Skeletal muscle tissue (tissue), 4 donors: Measurements from ENCODE around the gene PHF21B. TPM values are rescaled to one million over a fixed set of nuclear protein-coding genes. Genes with fewer than 3 reads are reported as not detected.

Experiments used
- H3K27ac ChIP-seq: one replicate; pipeline ENCODE4 v1.7.0; 2013; ENCODE audit warnings: mild to moderate bottlenecking, low read depth, low read length, inconsistent platforms
- H3K27me3 ChIP-seq, 3 donors: one replicate each; pipeline ENCODE4 v1.7.0; 2013; ENCODE audit warnings: low read length in 3 of 3; ENCODE audit not compliant: control insufficient read depth in 3 of 3, insufficient read depth in 3 of 3
- H3K36me3 ChIP-seq, 3 donors: one replicate each; pipeline ENCODE4 v1.7.0; 2013; ENCODE audit warnings: low read length in 3 of 3; ENCODE audit not compliant: control insufficient read depth in 3 of 3, insufficient read depth in 3 of 3
- H3K4me1 ChIP-seq, 3 donors: one replicate each; pipeline ENCODE4 v1.7.0; 2013; ENCODE audit warnings: low read length in 3 of 3, mild to moderate bottlenecking in 3 of 3; ENCODE audit not compliant: control insufficient read depth in 3 of 3, insufficient read depth in 3 of 3
- H3K4me3 ChIP-seq, 3 donors: one replicate each; pipeline ENCODE4 v1.7.0; 2013; ENCODE audit warnings: low read length in 3 of 3
- H3K9ac ChIP-seq, 3 donors: one replicate each; pipeline ENCODE4 v1.7.0; 2013; ENCODE audit warnings: low read length in 3 of 3, mild to moderate bottlenecking in 3 of 3, moderate library complexity in 2 of 3, low read depth in 1 of 3
- H3K9me3 ChIP-seq, 3 donors: one replicate each; pipeline ENCODE4 v1.7.0; 2013; ENCODE audit warnings: low read length in 3 of 3; ENCODE audit not compliant: control insufficient read depth in 3 of 3
- total RNA-seq: library from RNA; depleted of rRNA; stranded (reverse); fragments of >200 nt; gene quantifications from one replicate; pipeline ENCODE4 v1.2.3, GENCODE V29; 2014
- donor health status: Osteomylitis.

PHF21B gene
- total RNA-seq, 1 donor from 2014 or later = 1.0 TPM

- Histone ChIP-seq H3K27ac (no peak overlapping the region), H3K9ac (no peak overlapping the region)
Observed at GRCh38 chr22:44932493-44932892, 77.3 kb downstream of the PHF21B start.

GRCh38 chr22:44931766-44932165 is 78.0 kb downstream of the PHF21B start:
- peaks cover 0 to 2% (median 0%) of the 10 kb centered on the region in 3 donors for H3K4me1 ChIP-seq
- H3K27me3 ChIP-seq = peaks cover 14 to 27% (median 16%) of the 10 kb centered on the region in 3 donors
- peak overlapping the region in 1 of 3 donors; percentile 25 for H3K9ac ChIP-seq
- H3K4me3 ChIP-seq = no peak overlapping the region
- H3K27ac ChIP-seq = no peak overlapping the region
- no peaks in the 10 kb centered on the region for H3K9me3 ChIP-seq
- H3K36me3 ChIP-seq = no peaks in the 10 kb centered on the region

More at GRCh38 chr22:44932493-44932892, 77.3 kb downstream of the PHF21B start:
- Histone ChIP-seq H3K27me3 (peaks cover 14 to 27% (median 20%) of the 10 kb centered on the region in 3 donors), H3K36me3 (no peaks in the 10 kb centered on the region), H3K9me3 (no peaks in the 10 kb centered on the region), H3K4me3 (no peak overlapping the region), H3K4me1 (peaks cover 0 to 2% (median 0%) of the 10 kb centered on the region in 3 donors)

GRCh38 chr22:44931077-44931540 is 78.7 kb downstream of the PHF21B start:
- H3K4me1 ChIP-seq = peaks cover 0 to 2% (median 0%) of the 10 kb centered on the region in 3 donors
- peak overlapping the region in 1 of 3 donors; percentile 35 for H3K4me3 ChIP-seq
- peaks cover 14 to 29% (median 16%) of the 10 kb centered on the region in 3 donors for H3K27me3 ChIP-seq
- no peaks in the 10 kb centered on the region for H3K9me3 ChIP-seq
- H3K9ac ChIP-seq = peak overlapping the region in 1 of 3 donors; percentile 25
- H3K27ac ChIP-seq = no peak overlapping the region
- H3K36me3 ChIP-seq = no peaks in the 10 kb centered on the region

- no peaks in the 10 kb centered on the region for H3K36me3 ChIP-seq
- H3K27me3 ChIP-seq = peaks cover 14 to 25% (median 16%) of the 10 kb centered on the region in 3 donors
- no peak overlapping the region for H3K9ac ChIP-seq
- no peak overlapping the region for H3K4me3 ChIP-seq
- H3K9me3 ChIP-seq = no peaks in the 10 kb centered on the region
- no peak overlapping the region for H3K27ac ChIP-seq
- H3K4me1 ChIP-seq = peaks cover 0 to 2% (median 0%) of the 10 kb centered on the region in 3 donors
Observed at GRCh38 chr22:44930711-44931035, 79.1 kb downstream of the PHF21B start.

GRCh38 chr22:44930016-44930710 is 79.6 kb downstream of the PHF21B start:
- Histone ChIP-seq H3K9me3 (no peaks in the 10 kb centered on the region), H3K36me3 (no peaks in the 10 kb centered on the region), H3K4me3 (no peak overlapping the region), H3K27ac (no peak overlapping the region), H3K9ac (no peak overlapping the region), H3K4me1 (peaks cover 0 to 2% (median 0%) of the 10 kb centered on the region in 3 donors), H3K27me3 (peaks cover 14 to 23% (median 16%) of the 10 kb centered on the region in 3 donors)

GRCh38 chr22:44929359-44930015 is 80.3 kb downstream of the PHF21B start:
- Histone ChIP-seq H3K9ac (no peak overlapping the region), H3K4me3 (no peak overlapping the region), H3K27me3 (peaks cover 9 to 20% (median 16%) of the 10 kb centered on the region in 3 donors), H3K27ac (no peak overlapping the region), H3K4me1 (peaks cover 0 to 2% (median 0%) of the 10 kb centered on the region in 3 donors), H3K36me3 (no peaks in the 10 kb centered on the region), H3K9me3 (peaks cover 0 to 4% (median 0%) of the 10 kb centered on the region in 3 donors)

GRCh38 chr22:44928711-44929358 is 81.0 kb downstream of the PHF21B start:
- H3K27me3 ChIP-seq = peaks cover 9 to 14% (median 11%) of the 10 kb centered on the region in 3 donors
- H3K9ac ChIP-seq = no peak overlapping the region
- peaks cover 0 to 2% (median 0%) of the 10 kb centered on the region in 3 donors for H3K4me1 ChIP-seq
- no peaks in the 10 kb centered on the region for H3K36me3 ChIP-seq
- H3K9me3 ChIP-seq = peaks cover 0 to 4% (median 2%) of the 10 kb centered on the region in 3 donors
- H3K4me3 ChIP-seq = no peak overlapping the region
- H3K27ac ChIP-seq = no peak overlapping the region

- Histone ChIP-seq H3K9ac (no peak overlapping the region), H3K4me3 (no peak overlapping the region), H3K27ac (no peak overlapping the region), H3K27me3 (peaks cover 8 to 14% (median 9%) of the 10 kb centered on the region in 3 donors), H3K9me3 (peaks cover 0 to 4% (median 2%) of the 10 kb centered on the region in 3 donors), H3K36me3 (no peaks in the 10 kb centered on the region), H3K4me1 (peaks cover 0 to 2% (median 0%) of the 10 kb centered on the region in 3 donors)
Observed at GRCh38 chr22:44928136-44928463, 81.7 kb downstream of the PHF21B start.

GRCh38 chr22:44927463-44928135 is 82.2 kb downstream of the PHF21B start:
- Histone ChIP-seq H3K27me3 (peaks cover 8 to 14% (median 9%) of the 10 kb centered on the region in 3 donors), H3K4me1 (peaks cover 0 to 2% (median 0%) of the 10 kb centered on the region in 3 donors), H3K36me3 (no peaks in the 10 kb centered on the region), H3K9ac (no peak overlapping the region), H3K9me3 (peaks cover 0 to 4% (median 2%) of the 10 kb centered on the region in 3 donors), H3K27ac (no peak overlapping the region), H3K4me3 (no peak overlapping the region)
